ENCODE results near the gene TIGAR.

The TIGAR gene

DNA sequence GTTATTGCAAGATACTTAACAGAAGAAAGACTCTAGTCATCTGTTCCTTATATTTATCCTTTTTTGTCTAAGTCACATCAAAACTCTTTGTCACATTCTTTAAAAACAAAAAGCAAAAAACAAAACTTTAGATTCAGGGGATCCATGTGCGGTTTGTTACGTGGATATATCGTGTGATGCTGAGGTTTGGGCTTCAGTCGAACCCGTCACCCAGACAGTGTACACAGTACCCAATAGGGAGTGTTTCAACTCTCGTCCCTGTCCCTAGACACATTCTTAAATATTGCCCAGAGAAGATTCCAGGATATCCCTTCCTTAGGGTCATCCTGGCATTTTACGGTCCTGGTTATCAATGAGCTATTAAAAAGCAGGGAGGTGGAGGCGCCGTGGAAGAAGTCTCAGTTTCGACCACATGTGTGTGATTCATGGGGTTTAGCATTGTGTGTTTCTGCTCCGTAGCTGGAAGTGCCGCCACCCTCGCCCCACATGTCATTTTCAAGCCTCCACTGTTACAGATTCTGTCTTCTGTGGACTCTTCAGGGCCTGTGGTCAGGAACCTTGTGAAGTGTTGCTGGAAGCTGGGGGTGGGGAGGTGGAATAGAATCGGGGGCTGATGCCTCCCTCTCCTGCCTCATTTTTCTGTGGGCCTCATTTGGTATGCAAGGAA is 27.6 kb upstream of the TIGAR start:
- TF ChIP-seq, protein P1, sequence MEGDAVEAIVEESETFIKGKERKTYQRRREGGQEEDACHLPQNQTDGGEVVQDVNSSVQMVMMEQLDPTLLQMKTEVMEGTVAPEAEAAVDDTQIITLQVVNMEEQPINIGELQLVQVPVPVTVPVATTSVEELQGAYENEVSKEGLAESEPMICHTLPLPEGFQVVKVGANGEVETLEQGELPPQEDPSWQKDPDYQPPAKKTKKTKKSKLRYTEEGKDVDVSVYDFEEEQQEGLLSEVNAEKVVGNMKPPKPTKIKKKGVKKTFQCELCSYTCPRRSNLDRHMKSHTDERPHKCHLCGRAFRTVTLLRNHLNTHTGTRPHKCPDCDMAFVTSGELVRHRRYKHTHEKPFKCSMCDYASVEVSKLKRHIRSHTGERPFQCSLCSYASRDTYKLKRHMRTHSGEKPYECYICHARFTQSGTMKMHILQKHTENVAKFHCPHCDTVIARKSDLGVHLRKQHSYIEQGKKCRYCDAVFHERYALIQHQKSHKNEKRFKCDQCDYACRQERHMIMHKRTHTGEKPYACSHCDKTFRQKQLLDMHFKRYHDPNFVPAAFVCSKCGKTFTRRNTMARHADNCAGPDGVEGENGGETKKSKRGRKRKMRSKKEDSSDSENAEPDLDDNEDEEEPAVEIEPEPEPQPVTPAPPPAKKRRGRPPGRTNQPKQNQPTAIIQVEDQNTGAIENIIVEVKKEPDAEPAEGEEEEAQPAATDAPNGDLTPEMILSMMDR (IDR thresholded peaks at IDR 0.05; ENCODE audit: low read depth, low read length) = no peak
- no peak overlapping the region for H3K4me3 ChIP-seq (ENCODE audit: low read depth, low read length)
- no peak for DNase-seq (ENCODE audit: low read depth, low spot score)
- in situ Hi-C loops (cut with HindIII; ENCODE audit: low sequenced_read_pairs) = no loop called here

DNA sequence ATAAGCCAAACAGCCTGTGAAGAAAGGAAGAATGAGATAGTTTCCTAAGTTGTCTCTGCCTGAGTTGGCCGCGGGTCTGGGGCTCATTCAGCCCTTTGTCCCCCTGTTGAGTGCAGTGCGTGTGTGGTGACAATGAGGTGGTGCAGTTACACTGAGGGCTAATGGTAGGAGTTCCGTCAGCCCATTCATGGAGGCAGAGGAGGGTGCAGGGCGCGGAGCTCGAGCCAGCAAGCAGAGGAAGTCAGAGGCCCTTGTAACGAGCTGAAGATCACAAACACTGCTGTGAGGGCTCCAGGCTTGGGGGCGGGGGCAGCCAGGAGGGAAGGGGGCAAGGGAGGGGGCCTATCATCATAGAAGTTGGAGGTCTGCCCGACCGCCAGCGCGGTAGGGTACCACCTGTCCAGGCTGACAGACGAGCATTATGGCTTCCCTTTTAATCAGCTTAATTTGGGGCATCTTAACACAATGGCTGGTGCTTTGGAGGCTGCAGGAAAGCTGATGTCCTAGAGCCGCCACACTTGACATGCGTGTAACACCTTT is 27.0 kb upstream of the TIGAR start:
- in situ Hi-C loops (cut with HindIII; ENCODE audit: low sequenced_read_pairs) = no loop called here
- no peak overlapping the region for H3K4me3 ChIP-seq (ENCODE audit: low read depth, low read length)
- no peak for DNase-seq (ENCODE audit: low read depth, low spot score)
- TF ChIP-seq, protein P1 (IDR thresholded peaks at IDR 0.05; ENCODE audit: low read depth, low read length) = no peak

DNA sequence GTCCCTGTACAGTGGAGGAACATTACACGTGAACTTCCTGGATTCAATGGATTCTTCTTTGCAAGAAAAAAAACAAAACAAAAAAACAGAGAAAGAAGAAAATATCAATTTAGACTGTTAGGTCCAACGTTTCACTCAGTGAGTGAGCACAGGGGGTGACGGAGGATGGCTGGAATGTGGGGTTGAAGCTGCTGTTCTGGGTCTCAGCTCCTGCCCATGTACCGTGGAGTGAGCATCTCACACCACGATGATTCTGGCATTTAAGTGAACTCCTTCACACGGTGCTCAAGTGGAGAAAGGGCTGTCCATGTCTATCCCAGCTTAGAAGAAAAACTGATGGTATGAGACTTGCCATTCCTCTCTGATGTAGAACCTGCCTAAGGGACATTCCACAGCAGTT is 24.3 kb upstream of the TIGAR start:
- no peak for DNase-seq (ENCODE audit: low read depth, low spot score)
- H3K4me3 ChIP-seq (ENCODE audit: low read depth, low read length) = no peak overlapping the region
- in situ Hi-C loops (cut with HindIII; ENCODE audit: low sequenced_read_pairs) = no loop called here
- TF ChIP-seq, protein P1 (IDR thresholded peaks at IDR 0.05; ENCODE audit: low read depth, low read length) = no peak

DNA sequence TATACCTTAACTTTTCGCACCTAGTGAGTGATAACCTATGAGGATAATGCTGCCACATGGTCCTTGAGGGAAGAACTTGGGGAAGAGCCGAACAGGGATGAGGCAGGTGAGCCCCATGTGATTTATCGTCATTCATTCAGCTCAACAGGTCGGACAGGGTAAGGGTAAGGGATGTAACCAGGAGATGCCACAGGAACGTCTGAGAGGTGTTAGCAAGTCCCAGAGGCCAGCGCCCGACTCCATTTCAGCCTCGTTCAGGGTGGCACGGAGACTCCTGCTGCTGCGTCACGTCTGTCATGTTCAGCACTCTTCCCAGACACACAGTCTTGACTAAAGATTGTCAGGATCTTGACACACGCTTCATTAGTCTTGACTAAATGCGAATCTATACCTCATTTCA is 23.4 kb upstream of the TIGAR start:
- no peak overlapping the region for H3K4me3 ChIP-seq (ENCODE audit: low read depth, low read length)
- no peak for DNase-seq (ENCODE audit: low read depth, low spot score)
- in situ Hi-C loops (cut with HindIII; ENCODE audit: low sequenced_read_pairs) = no loop called here
- TF ChIP-seq, protein P1 (IDR thresholded peaks at IDR 0.05; ENCODE audit: low read depth, low read length) = no peak

DNA sequence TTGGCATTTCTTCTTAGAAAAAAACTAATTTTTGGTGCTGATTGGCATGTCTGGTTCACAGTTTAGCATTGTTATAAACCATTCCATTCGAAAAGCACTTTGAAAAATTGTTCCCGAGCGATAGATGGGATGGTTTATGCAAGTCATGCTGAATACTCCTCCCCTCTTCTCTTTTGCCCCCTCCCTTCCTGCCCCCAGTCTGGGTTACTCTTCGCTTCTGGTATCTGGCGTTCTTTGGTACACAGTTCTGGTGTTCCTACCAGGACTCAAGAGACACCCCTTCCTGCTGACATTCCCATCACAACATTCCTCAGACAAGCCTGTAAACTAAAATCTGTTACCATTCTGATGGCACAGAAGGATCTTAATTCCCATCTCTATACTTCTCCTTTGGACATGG is 20.1 kb upstream of the TIGAR start:
- TF ChIP-seq, protein P1 (IDR thresholded peaks at IDR 0.05; ENCODE audit: low read depth, low read length) = no peak
- no peak for DNase-seq (ENCODE audit: low read depth, low spot score)
- in situ Hi-C loops (cut with HindIII; ENCODE audit: low sequenced_read_pairs) = no loop called here

DNA sequence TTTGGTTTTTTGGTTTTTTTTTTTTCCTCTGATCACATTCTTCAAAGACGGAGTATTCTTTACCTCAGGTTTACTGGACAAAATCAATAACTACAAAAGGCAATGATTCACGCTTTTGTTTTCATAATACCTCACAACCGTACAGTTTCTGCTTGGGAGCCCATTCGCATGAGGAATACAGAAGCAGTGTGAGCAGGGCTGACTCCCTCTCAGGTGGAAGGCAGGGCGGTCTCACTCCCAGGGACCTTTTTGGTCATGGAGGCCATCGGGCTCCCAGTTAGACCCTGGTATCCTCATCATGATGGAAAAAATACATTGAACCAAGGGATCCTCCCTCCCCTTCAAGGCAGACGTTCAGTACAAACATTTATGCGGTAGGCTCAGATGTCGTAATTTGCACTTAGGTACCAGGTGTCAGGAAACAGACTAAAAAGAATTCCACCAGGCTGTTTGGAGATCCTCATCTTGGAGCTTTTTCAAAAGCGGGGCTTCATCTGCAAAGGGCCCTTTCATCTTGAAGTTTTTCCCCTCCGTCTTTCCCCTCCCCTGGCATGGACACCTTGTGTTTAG is 19.0 kb upstream of the TIGAR start:
- in situ Hi-C loops (cut with HindIII; ENCODE audit: low sequenced_read_pairs) = no loop called here
- no peak overlapping the region for H3K4me3 ChIP-seq (ENCODE audit: low read depth, low read length)
- TF ChIP-seq, protein P1 (IDR thresholded peaks at IDR 0.05; ENCODE audit: low read depth, low read length) = no peak
- DNase-seq (ENCODE audit: low read depth, low spot score) = no peak

More for the DNA sequence above, 20.1 kb upstream of the TIGAR start:
- no peak overlapping the region for H3K4me3 ChIP-seq (ENCODE audit: low read depth, low read length)

All from astrocyte of the spinal cord (primary cell).